ENCODE measurements around the gene TDRD3. TPM values are rescaled to one million over a fixed set of nuclear protein-coding genes. Genes with fewer than 3 reads are reported as not detected.

Gene TDRD3
- total RNA-seq, 1 donor from 2014 or later = 18.5 TPM

DNA sequence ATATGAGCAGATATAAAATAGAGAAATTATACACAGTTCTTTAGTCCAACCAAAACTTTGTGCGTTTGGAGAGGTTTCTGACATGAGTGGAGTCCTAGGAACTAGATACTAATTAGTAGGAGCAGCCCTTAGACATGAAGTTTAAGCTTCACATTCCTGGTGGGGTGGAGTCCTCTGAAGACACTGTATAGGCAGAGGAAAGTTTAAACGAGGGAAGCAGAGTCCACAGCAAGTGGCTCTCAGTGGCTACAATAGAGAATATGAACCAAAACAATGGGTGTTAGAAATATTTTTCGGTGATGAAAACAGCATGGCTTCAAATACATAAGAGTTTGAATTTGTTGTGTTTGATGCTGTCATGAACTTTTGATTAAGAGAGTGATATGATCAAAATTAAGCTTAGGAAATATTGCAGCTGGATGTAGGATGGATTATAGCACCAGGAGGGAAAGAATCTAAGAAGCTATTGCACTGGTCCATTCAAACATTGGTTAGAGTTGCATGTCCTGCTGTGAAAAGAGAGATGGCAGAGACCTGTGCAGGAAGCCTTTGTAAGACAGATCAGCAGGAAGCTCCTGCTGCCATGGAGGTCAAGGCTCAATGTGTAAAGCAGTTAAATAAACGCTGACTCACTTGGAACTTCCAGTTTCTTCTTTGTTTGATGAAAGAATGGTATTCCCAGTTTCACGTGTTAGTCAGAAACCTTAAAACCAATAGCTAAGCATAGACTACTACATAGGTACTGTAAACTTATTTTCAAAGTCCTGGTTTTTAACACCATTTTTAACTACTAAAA lies 175.2 kb downstream of the TDRD3 start:
- Mint-ChIP-seq H3K27me3 (ENCODE audit: low read depth) (no peaks in the 10 kb centered on the region), H3K36me3 (ENCODE audit: low read depth) (peaks cover 14% of the 10 kb centered on the region), H3K4me1 (ENCODE audit: low read depth) (peaks cover 10% of the 10 kb centered on the region), H3K4me3 (ENCODE audit: unreplicated experiment) (no peak overlapping the region), H3K27ac (ENCODE audit: unreplicated experiment) (no peak overlapping the region), H3K9me3 (ENCODE audit: low read depth) (peaks cover 9% of the 10 kb centered on the region)
- DNase-seq (ENCODE audit: low spot score) = no peak
- TF ChIP-seq, protein P1, sequence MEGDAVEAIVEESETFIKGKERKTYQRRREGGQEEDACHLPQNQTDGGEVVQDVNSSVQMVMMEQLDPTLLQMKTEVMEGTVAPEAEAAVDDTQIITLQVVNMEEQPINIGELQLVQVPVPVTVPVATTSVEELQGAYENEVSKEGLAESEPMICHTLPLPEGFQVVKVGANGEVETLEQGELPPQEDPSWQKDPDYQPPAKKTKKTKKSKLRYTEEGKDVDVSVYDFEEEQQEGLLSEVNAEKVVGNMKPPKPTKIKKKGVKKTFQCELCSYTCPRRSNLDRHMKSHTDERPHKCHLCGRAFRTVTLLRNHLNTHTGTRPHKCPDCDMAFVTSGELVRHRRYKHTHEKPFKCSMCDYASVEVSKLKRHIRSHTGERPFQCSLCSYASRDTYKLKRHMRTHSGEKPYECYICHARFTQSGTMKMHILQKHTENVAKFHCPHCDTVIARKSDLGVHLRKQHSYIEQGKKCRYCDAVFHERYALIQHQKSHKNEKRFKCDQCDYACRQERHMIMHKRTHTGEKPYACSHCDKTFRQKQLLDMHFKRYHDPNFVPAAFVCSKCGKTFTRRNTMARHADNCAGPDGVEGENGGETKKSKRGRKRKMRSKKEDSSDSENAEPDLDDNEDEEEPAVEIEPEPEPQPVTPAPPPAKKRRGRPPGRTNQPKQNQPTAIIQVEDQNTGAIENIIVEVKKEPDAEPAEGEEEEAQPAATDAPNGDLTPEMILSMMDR (IDR thresholded peaks at IDR 0.05) = no peak

GRCh38 chr13:60572855-60573254 lies 175.8 kb downstream of the TDRD3 start:
- Mint-ChIP-seq H3K4me3 (ENCODE audit: unreplicated experiment) (no peak overlapping the region), H3K4me1 (ENCODE audit: low read depth) (peaks cover 10% of the 10 kb centered on the region), H3K27me3 (ENCODE audit: low read depth) (no peaks in the 10 kb centered on the region), H3K27ac (ENCODE audit: unreplicated experiment) (no peak overlapping the region), H3K9me3 (ENCODE audit: low read depth) (peaks cover 9% of the 10 kb centered on the region), H3K36me3 (ENCODE audit: low read depth) (peaks cover 14% of the 10 kb centered on the region)
- TF ChIP-seq, protein P1 (IDR thresholded peaks at IDR 0.05) = no peak
- DNase-seq (ENCODE audit: low spot score) = no peak

- DNase-seq (ENCODE audit: low spot score) = no peak
- Mint-ChIP-seq H3K4me1 (ENCODE audit: low read depth) (peaks cover 10% of the 10 kb centered on the region), H3K4me3 (ENCODE audit: unreplicated experiment) (no peak overlapping the region), H3K27ac (ENCODE audit: unreplicated experiment) (no peak overlapping the region), H3K27me3 (ENCODE audit: low read depth) (no peaks in the 10 kb centered on the region), H3K36me3 (ENCODE audit: low read depth) (peaks cover 4% of the 10 kb centered on the region), H3K9me3 (ENCODE audit: low read depth) (peaks cover 5% of the 10 kb centered on the region)
- TF ChIP-seq, protein P1 (IDR thresholded peaks at IDR 0.05) = no peak
These were observed 177.7 kb downstream of the TDRD3 start for GRCh38 chr13:60574735-60575134.

DNA sequence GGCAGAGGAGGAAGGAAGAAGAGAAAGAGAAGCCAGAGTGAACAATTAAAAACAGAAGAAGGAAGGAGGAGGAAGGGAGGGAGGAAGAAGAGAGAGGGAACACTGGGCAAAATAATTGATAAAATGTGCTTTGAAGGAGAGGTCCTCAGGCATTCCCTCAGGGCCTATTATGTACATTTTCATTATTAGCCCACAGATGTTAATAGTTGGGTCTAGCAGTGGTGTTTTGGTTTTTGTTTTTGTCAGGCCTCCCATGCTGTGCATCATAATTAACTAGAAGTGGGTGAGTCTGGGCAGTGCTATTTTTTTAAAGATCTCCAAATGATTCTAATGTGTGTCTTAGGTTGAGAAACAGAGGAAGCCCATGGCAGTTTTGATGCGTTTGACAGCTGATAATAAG lies 178.1 kb downstream of the TDRD3 start:
- H3K9me3 Mint-ChIP-seq (ENCODE audit: low read depth) = peaks cover 1% of the 10 kb centered on the region
- H3K27ac Mint-ChIP-seq (ENCODE audit: unreplicated experiment) = no peak overlapping the region
- no peaks in the 10 kb centered on the region for H3K27me3 Mint-ChIP-seq (ENCODE audit: low read depth)
- no peak overlapping the region for H3K4me3 Mint-ChIP-seq (ENCODE audit: unreplicated experiment)
- DNase-seq (ENCODE audit: low spot score) = no peak
- H3K36me3 Mint-ChIP-seq (ENCODE audit: low read depth) = peaks cover 2% of the 10 kb centered on the region
- TF ChIP-seq, protein P1 (IDR thresholded peaks at IDR 0.05) = no peak
- H3K4me1 Mint-ChIP-seq (ENCODE audit: low read depth) = peaks cover 10% of the 10 kb centered on the region

DNA sequence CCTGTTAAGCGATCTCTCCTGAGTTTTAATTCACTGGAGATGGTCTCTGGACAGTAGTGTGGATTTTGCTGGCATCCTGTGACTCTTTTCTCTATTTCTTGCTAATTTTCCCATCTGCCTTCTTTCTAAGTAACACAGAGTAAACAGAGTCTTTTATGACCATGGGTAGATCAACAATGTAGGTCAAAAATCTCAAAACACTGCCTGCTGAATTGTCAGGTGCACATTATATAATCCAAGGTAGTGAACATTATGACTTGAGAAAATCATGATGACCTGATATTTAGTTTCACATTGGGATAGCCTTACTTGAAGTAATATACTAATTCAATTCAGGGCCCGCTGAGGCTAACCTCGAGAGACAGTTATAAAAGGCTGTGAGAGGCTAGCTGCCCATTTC lies 180.7 kb downstream of the TDRD3 start:
- Mint-ChIP-seq H3K4me3 (ENCODE audit: unreplicated experiment) (no peak overlapping the region), H3K27ac (ENCODE audit: unreplicated experiment) (no peak overlapping the region), H3K36me3 (ENCODE audit: low read depth) (peaks cover 2% of the 10 kb centered on the region), H3K9me3 (ENCODE audit: low read depth) (no peaks in the 10 kb centered on the region), H3K27me3 (ENCODE audit: low read depth) (no peaks in the 10 kb centered on the region), H3K4me1 (ENCODE audit: low read depth) (peaks cover 1% of the 10 kb centered on the region)
- TF ChIP-seq, protein P1 (IDR thresholded peaks at IDR 0.05) = no peak
- DNase-seq (ENCODE audit: low spot score) = no peak

All from chondrocyte (in vitro differentiated cells).